ENCODE results near the gene SEC14L3.

The SEC14L3 gene

DNA sequence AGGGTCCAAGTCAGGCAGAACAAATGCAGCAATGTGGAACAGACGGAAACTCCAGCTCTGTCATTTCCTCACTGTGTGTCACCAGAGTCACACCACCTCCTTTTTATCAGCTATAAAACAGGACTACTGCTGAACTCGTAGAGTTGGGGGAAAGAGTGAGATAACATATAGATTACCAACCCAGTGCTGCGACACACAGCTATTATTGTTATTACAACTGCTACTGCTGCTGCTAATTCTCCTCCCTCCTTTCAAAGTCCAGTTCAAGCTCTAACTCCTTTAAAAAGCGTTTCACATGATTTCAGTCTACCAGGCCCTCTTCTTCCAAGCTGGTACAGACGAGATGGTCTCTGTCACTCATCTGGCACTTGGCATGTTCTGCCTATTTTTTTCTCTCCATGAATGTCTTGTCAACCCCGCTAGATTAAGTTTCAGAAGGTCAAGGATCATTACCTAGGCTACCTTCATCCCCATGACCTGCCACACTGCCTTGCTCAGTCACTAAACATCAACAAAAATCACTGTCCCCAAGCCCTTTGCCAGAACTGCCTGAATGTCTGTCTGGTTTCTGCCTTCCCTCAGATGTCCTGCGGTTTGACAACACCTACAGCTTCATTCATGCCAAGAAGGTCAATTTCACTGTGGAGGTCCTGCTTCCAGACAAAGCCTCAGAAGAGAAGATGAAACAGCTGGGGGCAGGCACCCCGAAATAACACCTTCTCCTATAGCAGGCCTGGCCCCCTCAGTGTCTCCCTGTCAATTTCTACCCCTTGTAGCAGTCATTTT lies 49.9 kb downstream of the SEC14L3 start:
- DNase-seq = no peak

- no peak for DNase-seq
These were observed 51.3 kb downstream of the SEC14L3 start for GRCh38 chr22:30420347-30421125.

DNA sequence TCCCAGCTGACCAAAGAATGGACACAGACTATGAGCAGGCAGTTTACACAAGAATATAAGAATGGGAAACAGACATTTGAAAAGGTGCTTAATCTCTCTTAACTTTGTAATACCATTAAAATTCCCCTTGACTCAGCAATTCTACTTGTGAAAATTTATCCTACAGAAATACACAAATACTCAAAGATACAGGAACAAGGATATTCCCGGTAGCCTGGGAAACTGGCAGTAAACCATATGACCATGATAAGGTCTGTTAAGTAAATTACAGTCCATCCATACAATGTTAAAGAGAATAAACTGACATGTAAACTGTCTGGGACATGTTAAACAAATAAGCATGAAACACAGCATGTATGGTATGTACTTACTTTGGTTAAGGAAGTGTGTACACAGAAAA lies 55.0 kb downstream of the SEC14L3 start:
- DNase-seq = no peak

DNA sequence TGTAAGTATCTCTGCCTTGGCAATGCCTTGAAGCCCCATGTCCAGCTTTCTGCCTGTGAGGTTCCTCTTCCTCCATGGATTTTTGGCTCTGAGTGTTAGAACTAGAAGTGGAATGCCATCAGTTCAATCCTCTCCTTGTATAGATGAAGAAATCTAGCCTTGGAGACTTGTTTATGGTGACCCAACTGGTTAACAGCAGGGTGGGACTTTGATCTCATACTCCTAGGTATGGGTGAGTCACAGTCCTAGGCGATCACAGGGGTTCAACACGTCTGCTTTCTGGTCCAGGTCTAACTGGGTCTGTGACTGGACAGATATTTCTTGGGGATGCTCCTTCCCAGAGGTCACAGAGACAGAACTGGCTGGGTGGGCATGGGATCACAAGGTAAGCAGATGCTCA lies 55.4 kb downstream of the SEC14L3 start:
- DNase-seq = no peak

DNA sequence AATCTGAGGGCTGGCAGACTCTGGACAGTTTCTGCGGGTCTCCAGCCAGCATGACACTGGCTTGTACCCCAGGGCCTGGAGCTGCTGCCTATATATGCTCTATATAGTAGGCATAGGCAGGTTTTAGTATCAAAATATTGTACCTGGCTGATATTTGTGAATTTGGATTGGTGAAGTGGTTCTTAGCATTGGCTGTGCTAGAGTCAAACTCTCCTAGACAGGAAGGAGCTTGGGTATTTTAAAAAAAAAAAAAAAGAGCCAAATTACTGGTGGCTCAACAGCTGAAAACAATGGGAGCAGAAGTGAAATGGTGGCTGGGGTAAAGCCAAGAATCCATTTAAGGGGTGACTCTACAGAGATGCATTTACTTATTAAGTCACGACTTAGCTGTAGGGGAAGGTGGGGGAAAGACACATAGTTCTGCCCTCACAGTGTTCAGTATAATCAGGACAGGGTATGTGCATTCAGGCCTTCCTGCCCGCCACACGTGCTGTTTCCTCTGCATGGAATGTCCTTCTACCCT lies 57.2 kb downstream of the SEC14L3 start:
- DNase-seq = no peak

- no peak for DNase-seq
These were observed 57.9 kb downstream of the SEC14L3 start for GRCh38 chr22:30413745-30414524.

DNA sequence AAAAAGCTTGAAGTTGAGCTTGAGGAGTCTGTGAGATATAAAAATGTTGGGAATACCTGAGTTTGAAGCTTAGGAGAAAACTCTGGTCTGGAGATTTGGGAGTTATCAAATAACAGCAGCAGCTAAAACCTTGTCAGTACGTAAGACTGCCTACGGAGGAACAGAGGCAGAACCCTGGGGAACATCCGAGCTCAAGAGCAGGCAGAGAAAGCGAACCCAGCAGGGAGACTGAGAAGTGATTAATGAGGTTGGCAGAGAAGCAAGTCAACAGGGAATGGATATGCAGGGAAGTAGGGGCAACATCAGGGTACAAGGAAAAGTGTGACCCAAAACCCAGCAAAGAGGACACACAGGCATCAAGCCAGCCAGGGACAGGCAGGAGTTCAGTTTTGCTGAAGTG lies 58.8 kb downstream of the SEC14L3 start:
- no peak for DNase-seq

GRCh38 chr22:30411780-30412179 lies 60.0 kb downstream of the SEC14L3 start:
- no peak for DNase-seq
